ENCODE data around the gene GINS1.

DNA sequence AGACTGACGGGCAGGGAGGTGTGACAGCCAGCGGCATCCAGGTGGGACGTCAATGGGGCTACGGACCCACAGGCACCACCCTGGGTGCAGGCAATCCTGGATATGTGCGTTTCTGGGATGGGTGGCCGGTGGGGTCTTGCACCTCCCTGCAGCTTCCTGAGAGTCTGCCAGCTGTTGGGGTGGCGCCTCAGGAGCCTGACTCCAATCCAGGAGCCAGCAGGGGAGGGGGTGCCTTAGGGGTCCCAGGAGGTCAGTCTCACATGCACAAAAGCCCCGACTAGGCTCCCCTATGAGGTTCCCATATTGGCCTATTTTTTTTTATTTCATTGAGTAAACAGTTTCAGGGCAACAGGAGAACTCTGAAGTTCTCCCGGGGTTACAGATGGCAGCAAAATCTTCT lies 73.3 kb downstream of the GINS1 start:
- TF ChIP-seq, protein P1, sequence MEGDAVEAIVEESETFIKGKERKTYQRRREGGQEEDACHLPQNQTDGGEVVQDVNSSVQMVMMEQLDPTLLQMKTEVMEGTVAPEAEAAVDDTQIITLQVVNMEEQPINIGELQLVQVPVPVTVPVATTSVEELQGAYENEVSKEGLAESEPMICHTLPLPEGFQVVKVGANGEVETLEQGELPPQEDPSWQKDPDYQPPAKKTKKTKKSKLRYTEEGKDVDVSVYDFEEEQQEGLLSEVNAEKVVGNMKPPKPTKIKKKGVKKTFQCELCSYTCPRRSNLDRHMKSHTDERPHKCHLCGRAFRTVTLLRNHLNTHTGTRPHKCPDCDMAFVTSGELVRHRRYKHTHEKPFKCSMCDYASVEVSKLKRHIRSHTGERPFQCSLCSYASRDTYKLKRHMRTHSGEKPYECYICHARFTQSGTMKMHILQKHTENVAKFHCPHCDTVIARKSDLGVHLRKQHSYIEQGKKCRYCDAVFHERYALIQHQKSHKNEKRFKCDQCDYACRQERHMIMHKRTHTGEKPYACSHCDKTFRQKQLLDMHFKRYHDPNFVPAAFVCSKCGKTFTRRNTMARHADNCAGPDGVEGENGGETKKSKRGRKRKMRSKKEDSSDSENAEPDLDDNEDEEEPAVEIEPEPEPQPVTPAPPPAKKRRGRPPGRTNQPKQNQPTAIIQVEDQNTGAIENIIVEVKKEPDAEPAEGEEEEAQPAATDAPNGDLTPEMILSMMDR (conservative IDR thresholded peaks at IDR 0.05; ENCODE audit: low read depth in 2 of 2), result no peak
- TF ChIP-seq JUNB (IDR thresholded peaks at IDR 0.05; ENCODE audit: unreplicated experiment) (no peak), EZH2phosphoT487 (IDR thresholded peaks at IDR 0.05; ENCODE audit: unreplicated experiment) (no peak), EZH2 (IDR thresholded peaks at IDR 0.05; ENCODE audit: low read depth, unreplicated experiment) (no peak), POLR2AphosphoS5 (IDR thresholded peaks at IDR 0.05; ENCODE audit: low read depth) (no peak), ZNF331 (CRISPR knock-in tag; IDR thresholded peaks at IDR 0.05; ENCODE audit: low read depth) (no peak)
- TF ChIP-seq, protein P2, sequence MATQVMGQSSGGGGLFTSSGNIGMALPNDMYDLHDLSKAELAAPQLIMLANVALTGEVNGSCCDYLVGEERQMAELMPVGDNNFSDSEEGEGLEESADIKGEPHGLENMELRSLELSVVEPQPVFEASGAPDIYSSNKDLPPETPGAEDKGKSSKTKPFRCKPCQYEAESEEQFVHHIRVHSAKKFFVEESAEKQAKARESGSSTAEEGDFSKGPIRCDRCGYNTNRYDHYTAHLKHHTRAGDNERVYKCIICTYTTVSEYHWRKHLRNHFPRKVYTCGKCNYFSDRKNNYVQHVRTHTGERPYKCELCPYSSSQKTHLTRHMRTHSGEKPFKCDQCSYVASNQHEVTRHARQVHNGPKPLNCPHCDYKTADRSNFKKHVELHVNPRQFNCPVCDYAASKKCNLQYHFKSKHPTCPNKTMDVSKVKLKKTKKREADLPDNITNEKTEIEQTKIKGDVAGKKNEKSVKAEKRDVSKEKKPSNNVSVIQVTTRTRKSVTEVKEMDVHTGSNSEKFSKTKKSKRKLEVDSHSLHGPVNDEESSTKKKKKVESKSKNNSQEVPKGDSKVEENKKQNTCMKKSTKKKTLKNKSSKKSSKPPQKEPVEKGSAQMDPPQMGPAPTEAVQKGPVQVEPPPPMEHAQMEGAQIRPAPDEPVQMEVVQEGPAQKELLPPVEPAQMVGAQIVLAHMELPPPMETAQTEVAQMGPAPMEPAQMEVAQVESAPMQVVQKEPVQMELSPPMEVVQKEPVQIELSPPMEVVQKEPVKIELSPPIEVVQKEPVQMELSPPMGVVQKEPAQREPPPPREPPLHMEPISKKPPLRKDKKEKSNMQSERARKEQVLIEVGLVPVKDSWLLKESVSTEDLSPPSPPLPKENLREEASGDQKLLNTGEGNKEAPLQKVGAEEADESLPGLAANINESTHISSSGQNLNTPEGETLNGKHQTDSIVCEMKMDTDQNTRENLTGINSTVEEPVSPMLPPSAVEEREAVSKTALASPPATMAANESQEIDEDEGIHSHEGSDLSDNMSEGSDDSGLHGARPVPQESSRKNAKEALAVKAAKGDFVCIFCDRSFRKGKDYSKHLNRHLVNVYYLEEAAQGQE (IDR thresholded peaks at IDR 0.05; ENCODE audit: unreplicated experiment), result no peak
